ENCODE measurements around the gene ZBTB21.

ZBTB21 gene

DNA sequence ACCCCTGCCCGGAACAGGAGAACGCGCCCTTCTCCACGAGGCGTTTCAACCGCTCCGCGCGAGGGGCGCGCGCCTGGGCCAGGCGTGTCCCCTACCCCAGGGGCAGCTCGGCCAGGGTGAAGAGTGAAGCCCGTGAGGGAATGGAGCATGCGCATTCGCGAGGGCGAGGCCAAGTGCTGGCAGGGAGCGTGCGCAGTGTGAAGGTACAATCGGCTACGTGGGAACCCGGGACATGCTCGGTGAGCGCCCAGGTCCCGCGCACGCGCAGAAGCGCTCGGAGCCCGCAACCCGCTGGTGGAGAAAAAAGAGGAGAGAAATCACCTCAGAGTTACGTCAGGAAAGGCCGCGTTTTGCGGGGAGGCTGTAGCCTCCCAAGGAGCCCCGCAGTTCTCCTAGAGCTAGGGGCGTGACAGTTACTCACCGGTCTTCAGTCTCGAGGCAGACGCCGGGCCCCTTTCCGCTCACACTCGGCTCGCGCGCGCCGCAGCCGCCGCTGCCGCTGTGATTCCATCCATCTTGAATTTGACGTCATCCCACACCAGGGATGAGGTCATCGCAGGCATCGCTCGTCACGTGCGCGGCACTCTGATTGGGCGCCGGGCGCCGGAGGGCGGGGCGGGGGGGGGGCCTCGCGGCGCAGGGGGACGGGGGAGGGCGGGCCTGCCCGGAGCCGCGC, at the start of gene ZBTB21:
ZBTB21 (minus strand) TSS at position 530 of the 676 bp plus-strand sequence. CDS start 16,265 bp downstream, outside the sequence.
- DNase-seq: peak; percentile 95

DNA sequence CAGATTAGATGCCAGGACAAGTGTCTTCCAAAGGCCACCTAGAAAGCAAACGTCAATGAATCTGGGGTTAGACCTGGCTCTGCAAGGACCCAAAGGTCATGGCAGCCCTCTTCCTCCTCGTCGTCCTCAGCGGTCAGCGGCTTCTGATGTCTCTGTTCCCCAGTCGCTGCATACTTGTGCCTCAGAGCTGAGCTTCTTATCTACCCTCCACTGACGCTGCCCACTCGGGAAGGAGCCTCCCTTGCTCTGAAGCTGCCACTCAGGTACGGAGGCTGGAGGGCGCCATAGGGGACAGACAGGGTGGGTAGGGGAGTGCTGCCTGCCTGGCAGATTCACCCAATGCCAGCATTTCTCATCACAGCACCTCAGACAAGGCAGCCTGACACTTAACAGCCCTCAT, 49.6 kb upstream of the ZBTB21 start:
- no peak for DNase-seq

DNA sequence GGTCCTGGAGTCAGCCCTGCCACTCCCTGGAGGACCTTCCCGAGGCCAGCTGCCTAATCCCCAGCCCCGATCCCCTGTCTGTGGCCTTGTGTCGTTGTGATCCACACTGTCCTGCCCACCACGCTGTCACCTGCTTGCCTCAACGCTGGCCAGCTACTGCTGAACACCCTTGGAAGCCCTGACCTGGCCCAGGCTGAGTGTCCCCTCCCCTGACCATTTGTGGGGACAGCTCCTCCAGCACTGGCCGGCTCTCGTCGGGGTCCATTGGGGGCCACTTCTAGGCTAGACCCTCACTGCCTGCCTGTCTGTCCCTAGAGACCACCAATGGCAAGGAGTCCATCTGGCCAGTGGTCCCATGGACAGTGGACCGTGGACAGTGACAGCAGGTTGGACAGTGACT, 49.0 kb upstream of the ZBTB21 start:
- no peak for DNase-seq

DNA sequence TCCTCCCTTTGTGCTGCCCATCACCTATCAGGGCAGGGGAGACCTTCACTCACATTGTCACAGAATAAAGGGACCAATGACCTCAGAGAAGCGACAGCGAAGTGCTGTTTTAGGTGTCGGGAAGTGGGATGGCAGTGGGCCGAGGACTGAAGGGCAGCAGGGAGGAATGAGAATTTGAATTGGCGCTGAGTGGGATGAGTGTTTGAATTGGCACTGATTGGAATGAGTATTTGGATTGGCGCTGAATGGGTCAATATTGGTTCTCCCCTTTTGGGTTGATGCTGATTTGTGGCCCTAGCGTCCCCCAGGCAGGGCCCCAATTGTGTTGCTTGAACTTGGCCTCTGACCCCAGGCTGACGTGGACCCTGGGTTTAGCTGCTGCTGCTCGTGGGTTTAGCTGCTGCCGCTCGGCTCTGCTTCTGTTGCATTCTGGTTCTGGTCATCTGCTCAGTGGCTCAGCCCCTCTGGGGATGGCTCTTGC, 48.5 kb upstream of the ZBTB21 start:
- no peak for DNase-seq

DNA sequence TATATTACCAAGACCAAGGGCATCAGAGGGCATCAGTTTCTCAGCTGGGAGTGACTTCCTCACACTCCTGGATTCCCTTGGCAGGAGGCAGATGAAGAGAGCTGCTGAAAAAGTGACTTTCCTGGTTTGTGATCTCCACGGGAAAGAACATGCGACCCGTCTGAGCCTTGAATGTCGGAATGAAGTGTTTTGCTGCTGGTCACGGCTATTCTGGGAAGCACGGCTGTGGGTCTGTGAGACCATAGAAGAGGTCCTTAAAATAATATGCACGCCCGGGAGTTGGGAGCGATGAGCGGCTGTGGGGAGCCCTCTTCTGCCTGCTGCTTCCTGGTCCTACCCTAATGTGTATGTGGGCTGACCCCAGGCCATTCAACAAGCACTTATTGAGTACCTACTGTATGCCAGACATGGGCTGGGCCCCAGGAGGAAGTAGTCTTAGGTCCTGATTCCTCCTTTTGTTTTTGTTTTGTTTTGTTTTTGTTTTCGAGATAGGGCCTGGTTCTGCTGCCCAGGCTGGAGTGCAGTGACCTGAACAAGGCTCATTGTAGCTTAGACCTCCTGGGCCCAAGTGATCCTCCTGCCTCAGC, 47.8 kb upstream of the ZBTB21 start:
- DNase-seq: no peak

DNA sequence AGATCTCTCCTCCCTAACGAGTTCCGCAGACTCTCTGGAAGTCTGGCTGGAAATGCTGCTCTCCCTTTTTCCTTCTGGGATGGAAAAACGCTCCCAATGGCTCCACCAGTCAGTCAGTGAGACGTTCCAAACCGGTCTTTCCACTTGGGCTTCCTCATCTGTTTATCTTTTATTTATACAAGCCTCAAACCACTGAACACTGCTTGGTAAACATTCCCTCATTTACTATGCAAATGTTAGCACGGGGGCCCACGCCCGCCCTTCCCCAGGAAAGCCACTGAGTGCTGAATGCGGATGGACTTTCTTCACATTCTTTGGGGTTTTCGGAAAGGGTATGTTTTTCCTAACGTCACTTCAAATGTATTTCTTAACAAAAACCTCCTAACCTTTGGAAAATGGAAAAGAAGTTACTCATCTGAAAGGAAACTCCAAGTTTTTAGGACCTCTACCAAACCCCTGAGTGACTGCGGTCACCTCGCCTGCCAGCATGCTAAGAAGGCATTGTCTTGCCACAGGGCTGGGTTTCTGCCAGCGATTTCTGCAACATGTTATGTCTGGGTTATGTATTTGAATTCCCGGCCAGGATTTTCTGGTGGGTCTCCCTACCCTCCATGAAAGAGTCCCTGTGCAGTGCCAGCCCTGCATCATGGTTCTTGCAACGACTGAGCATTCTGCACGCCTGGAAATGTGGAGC, 47.0 kb upstream of the ZBTB21 start:
- no peak for DNase-seq

DNA sequence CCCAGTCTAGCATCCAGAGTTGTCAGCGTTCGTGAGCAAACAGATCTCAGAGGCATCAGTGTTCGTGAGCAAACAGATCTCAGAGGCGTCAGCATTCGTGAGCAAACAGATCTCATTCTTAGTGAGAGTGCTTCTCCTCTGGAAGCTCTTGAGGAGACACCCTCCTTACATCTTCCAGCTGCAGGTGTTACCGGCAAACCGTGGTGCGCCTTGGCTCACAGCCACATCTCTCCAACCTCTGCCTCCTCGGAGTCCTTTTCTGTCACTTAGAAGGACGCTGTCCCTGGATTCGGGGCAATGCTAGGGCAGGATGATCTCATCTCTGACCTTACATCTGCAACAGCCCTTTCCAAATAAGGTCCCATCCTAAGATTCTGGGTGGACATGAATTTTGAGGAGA, 46.3 kb upstream of the ZBTB21 start:
- no peak for DNase-seq

DNA sequence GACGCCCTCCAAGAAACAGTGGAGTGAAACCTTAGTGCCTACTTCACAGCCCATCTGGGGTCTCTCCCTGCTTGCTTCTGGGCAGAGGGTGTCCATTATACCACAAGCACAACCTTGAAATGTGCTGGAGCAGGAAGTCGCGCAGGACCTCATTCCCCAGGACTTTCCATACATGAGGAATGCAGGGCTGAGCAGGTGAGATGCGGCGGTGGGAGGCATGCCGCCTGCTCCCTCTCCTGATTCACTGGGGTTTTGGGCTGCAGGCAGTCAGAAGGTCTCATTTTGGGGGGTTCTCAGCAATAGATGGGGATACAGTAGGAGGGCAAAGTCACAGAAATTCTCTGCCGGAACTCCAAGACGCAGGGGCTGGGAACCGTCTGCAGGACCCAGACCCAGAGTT, 45.3 kb upstream of the ZBTB21 start:
- no peak for DNase-seq

DNA sequence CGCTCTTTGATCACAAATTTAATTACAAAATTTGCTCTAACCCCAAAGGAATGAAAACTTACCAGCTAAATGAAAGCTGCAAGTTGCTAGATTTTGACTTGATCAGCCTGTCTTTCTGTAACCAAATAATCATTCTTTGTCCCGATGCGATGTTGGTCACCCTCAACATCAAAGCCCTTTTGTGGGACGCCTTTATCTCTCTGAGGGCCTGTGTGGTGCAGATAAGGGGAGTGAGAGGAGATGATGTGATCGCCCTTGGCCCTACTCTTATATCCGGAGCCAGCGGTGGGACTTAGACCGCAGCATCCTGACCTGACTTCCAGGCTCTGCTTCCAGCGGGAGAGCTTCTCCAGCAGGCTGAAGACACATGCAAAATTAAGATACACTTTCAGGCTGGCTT, 41.6 kb upstream of the ZBTB21 start:
- DNase-seq: no peak

DNA sequence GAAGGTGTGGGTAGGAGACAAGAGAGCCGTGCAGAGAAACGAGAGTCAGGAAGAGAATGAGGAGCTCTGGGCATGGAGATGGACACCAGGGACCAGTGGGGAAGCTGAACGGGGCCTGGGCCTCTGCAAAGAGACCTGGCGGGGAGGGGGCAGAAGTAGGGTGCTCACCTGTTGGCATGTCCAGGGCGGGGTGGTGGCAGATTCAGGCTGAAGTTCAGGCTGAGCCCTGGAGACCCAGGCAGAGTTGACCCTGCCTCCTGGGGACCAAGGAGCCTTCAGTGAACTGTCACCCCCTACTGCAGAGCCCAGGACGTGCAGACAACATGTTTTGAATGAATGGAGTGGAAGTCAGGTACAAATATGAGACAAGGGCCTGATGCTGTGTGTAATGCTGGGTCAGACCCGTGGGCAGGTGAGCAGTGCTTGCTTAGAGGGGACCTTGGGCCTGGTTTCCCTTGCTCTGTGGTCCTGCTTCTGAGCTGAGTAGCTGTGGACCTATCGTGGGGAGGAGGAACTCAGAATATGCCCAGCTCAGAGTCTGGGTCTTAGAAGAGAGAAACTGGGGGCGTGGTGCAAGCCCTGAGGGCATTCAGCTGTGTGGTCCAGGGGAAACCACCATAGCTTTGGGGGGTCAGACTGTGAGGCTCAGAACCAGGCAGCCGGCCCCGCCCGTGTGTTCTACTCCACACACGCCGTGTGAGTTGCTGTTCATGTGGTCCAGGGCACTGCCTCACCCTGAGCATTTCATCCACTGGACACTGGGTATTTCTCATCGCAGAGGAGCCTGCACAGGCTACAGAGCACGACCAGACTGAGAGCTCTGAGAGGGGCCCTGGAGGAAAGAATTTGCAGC, 39.6 kb upstream of the ZBTB21 start:
- DNase-seq: no peak

DNA sequence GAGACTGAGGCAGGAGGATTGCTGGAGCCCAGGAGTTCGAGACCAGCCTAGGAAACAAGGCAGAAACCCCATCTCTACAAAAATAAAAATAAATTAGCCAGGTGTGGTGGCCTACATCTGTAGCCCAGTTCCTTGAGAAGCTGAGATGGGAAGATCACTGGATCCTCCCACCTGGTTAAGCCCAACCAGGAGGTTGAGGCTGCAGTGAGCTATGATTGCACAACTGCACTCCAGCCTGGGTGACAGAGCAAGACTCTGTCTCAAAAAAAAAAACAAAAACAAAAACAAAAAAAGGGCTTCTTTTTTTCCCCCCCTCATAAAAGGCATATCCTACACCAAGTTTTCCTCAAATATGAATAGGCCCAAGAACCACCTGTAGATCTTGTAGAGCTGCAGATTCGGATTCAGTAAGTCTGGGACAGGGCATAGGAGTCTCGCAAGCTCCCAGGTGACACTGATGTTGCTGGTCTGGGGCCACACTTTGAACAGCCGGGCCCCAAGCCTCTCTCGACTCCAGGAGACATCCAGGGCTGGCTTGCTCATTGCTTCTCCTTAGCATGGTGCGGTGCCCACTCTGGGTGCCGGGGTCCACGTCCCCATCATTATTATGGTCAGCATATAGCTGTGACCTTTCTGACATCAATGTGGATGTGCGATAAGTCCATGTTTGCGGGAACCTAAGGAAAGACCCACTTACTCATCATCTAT, 38.9 kb upstream of the ZBTB21 start:
- DNase-seq: no peak

DNA sequence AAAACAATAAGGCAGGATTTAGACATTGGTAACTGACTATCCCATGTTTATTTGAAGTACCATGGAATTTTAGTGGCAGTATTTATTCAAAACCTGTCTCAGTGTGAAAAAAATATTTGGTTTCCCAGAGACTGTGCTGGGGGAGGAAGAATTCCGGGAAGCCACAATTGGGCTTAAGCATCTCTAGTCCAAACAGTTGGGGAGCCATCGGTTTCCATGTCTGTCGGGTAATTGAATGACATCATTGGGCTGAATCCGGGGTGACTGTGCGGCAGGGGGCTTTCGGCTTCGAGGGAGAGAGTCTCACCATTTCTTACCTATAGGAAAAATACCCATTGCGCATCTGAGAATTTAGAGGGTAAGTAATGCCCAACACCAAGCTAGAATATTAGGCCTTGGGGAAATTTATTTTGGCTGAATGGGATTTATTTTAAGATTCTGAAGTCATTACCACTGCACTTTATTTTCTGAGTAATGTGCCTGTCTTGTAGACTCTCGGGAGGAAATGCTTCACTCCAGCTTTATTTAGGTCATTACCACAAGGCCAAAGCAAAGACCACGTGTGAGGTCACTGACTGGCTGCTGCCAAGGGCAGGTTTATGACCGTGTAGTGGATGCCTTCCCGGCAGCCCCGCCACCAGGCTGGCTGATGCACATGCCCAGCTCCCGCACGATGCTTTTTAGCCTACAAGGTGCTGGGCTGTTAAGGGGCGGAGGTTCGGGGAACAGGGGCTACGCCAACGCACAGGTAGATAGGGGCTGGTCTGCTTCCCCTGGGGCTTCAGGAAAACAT, 37.9 kb upstream of the ZBTB21 start:
- no peak for DNase-seq

DNA sequence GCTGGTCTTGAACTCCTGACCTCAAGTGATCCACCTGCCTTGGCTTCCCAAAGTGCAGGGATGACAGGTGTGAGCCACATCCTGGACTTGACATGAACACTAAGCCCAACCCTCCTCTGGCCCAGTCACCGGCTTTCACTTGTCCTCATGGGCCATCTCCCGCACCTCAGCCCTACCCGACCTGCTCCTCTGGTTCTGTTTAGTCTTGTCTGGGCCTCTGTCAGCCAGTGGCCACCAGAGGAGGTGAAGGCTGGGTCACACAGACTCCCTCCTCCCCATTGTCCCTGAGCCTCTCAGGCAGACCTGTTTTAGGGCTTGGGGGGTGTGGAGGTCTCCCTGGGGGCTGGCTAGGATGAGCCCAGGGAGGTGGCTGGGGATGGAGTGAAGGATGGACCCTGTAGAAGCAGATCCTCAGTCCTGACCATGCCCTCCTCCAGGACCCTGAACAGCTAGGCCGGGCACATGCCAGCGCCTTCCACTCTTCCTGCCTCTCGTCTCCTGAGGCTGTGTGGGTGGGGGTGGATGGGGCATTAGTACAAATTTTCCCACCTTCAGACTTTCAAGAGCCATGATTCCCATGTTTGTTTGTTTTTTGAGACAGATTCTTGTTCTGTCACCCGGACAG, 34.8 kb upstream of the ZBTB21 start:
- no peak for DNase-seq

DNA sequence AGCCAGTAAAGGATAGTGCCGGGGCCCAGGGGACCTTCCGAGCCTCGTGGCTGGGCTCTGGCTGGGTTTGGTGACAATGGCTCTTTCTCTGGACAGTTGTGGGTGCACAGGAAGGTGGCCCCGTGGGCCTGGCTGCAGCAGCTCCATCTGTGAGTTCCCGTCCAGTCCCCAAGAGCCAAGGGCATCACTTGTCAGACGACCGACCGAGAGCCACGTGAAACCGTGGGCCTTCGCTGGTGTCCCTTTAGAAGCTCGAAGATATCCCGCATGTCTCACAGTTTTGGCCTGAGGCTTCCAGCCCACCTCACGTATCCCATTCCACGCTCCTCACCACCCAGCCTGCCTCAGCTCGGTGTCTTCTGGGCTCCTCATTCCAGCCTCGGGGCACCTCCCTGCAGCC, 33.8 kb upstream of the ZBTB21 start:
- no peak for DNase-seq

DNA sequence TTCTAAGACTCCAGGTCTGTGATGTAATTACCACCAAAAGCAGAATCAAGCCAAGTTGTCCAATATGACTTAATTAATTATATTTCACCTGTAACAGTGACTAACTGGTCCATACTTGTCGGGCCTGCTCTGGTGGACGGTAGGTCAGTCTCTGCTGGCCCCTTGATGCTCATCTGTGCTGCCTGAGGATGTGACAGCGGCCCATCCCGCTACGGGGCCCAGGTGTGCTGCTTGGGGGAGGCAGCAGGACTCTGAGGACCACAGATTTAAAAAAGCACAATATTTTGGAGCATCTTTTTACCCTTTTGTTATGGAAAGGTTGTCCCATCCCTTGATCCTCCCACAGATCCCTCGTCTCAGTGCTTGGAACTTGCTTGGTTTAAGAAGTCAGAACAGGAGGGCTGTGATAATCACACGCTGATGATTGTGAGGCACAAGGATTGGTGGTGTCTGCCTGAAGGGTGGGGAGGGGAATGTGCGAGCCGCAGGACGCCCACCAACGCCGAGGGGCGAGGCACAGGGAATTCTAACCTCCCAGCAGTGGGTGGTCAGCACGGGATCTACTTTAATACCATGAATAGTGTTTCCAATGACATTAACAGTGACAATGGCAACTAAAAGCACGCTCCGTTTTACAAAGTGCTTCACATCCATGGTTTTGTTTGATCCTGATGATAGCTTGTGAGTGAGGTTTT, 33.2 kb upstream of the ZBTB21 start:
- DNase-seq: no peak

DNA sequence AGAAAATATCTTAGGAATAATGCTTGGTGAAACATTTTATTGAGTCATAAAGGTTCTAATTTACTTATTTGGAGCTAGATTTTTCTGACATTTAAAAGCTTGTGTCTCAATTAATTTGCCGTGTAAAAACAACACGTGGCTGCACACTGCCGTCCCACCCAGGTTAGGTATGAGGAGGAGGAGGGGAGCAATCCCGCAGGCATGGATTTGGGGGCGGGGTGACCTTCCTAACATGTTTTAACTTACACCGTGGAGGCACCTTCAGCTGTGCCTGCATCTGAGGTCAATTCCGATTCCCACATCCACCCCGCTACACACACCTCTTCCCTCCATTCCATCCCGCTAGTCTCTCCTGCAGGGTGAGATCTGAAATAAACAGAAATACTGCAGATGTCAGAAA, 32.5 kb upstream of the ZBTB21 start:
- no peak for DNase-seq

DNA sequence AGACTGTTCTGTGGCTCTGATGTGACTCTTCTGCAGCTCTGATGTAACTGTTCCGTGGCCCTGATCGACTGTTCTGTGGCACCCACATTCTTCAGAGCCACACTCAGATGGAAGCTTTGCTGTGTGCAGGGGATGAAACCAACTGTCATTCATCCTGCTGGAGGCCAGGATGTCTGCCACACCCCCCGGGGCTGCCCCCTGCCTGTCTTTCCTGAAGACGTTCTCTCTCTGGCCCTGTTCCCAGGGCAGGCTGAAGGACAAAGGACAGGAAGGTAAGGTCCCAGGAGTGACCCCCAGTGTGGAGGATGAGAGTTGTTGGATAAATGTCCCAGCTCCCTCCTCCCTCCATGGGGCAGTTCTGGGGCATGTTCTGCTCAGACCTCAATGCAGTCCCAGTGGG, 31.6 kb upstream of the ZBTB21 start:
- no peak for DNase-seq

DNA sequence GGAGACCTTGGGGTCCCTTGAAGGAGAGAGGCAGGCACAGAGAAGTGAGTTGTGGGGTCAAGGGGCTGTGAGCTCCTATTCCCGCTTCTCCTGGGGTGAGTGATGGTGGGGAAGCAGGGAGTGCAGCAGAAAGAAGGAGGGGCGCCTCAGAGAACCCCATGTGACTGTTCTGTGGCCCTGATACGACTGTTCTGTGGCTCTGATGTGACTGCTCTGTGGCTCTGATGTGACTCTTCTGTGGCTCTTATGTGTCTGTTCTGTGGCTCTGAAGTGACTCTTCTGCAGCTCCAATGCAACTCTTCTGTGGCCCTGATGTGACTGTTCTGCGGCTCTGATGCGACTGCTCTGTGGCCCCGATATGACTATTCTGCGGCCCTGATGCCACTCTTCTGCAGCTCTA, 31.1 kb upstream of the ZBTB21 start:
- DNase-seq: no peak

DNA sequence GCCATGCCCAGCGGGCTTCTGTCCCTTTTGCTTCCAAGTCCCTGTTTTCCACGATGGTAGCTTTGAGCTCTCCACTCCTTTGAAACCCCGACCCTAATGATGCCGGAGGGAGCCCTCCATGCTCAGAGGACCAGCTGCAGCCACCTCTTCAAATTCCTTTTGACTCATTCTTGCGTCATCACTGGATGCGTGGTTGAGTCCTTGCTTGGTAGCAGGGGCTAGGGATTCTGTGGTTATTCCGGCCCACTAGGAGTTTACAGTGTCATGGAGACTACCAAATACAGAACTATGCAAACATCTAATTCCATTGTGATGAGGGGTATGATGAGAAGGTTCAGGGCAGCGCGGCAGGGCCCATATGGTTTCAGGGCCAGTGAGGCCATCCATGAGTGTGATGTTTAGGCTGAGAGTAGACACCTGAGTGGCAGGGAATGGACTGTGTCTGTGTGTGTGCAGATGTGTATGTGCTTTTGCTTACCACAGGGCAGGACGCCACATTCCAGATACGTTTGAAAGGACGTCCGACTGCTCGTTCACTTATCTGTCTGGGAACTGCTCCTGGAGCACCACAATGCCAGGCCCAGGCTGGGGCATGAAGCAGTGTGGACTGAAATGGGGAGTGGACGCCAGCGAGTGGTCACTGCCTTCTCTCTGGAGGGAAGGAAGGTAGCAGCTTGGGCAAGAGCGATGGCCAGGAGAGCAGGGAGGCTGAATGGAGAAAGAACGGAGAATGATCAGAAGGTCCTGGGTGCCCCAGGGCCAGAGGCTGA, 30.4 kb upstream of the ZBTB21 start:
- no peak for DNase-seq

DNA sequence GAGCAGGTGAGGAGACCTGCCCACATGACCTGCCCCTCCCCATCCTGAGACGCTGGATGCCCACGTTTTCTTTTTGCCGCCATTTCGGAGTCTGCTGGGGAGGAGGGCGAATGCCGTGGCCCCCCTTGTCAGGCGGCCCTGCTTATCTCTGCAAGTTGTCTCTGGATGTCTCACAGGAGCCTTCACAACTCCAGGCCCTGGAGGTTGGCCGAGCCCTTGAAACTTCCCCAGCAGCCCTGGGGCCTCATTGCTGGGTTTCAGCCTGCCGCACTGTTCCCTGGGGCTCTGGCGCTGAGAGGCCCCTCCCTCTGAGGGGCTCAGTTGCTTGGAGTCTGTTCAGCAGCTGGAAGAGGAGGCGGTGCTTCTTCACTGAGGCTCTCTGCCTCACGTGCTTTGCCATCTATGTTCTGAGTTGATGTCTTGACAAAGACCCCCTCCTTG, 29.8 kb upstream of the ZBTB21 start:
- DNase-seq: no peak

All from KG1 (cell line).